NOMO-1 (cell line): ENCODE results near the gene SMOC2.

ENCODE experiments used
- DNase-seq, 2 experiments: peaks; one replicate each; lab custom pipeline; 2025; ENCODE audit not compliant: unreplicated experiment in 2 of 2; lab: John Stamatoyannopoulos, UW

Gene SMOC2

DNA sequence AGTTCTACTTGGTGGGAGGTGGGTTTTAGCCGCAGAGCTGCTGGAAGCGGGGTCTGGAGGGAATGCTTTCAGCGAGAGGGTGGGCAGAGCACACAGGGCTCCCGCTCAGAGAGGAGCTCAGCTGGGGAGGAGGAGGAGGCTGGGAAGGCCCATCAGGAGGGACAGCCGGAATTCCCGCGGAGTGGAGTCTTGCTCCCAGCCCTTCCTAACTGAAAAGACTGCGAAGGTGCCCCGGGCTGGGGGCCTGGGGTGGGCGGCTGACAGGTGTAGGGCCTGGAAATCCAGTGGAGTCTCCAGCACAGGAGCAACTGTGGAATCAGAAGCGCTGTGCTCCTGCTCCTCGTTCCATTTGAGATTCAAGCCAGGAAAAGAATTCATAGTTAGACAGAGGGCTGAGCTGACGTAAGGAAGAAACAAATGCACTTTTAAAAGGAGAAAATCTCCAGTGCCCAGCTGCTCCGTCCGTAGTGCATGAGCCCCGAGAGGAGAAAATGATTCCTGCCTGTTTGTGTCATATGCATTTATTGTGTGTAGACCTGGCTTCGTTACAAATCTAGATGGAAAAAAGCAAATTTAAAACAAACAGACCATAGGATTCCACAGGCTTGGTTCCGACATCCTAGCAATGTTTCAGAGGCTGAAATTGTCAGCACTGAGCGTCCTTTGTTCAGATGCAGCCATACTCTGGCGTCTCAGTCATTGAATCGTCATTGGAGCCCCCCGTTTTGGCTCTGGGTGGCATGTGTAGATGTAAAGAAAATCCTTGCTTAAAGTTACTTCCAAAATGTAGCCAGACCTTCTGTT is 197.7 kb downstream of the SMOC2 start:
- no peak for DNase-seq

DNA sequence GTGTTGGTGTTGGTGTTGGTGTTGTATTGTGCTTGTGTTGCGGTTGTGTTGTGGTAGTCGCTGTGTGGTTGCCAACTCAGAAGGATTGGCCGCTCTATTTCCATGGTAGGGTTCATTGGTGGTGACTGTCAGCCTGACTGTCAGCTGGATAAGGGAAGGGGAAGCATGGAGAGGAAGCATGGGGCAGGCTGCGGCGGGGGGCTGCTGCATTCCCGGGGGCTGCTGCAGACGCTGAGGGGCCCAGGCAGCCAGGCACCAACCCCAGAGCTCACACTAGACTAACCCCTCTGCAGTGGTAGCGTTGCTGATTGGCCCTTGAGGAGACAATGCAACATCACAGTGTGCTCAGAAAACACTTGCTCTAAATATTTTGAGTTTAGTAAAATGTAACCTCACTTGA is 199.2 kb downstream of the SMOC2 start:
- no peak for DNase-seq

DNA sequence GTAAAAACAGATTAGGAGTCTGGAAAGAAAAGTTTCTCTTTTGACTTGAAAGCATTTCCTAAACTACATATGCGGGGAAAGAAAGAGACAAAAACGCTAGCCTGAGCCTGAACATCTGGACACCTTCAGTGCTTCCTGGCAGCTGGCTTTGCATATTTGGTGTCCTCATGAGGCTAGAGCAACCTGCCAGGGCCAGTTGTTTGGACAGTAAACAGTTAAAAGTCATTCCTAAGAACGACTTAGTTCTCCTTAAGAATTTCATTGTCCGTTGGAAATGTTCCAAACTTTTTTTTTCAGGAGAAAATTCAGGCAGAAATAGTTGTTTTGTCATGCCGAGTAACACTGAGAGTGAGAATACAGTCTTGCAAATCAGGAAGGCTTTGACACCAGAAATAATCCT is 199.8 kb downstream of the SMOC2 start:
- DNase-seq, result no peak

DNA sequence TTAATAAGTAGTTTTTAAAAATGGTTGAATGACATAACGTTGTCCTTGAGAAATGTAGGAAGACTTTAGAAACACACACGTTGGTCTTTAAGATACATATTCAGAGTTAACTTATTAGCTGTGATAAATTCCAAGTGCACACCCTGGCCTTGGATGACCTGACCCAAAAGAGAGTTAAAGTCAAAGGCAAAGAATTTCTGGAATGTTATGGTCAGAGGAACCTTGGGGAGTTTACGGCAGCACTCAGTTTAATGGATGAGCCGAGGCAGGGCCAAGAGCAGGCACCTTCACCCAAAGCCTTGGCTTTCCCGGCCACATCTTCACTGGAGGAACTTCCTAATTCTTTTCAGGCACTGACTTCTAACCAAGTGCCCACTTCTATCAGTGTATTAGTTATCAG is 200.5 kb downstream of the SMOC2 start:
- no peak for DNase-seq

DNA sequence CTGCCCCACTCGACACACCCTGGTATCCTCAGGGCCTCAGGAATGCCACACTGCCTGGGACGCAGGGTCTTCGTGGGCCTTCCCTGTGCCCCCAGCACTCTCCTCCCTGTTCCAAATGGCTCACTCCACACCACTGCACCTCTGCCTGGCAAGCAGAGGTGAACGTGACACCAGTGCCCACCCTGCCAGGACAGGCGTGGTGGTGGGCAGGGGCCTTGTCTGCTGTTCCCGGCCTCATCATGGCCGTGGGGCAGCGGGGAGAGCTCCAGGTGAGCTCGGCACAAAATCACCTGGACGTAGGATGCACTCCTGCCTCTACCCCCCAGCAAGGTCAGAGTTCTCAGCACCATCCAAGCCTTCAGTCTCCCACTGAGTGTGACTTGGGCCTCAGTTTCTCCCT is 202.4 kb downstream of the SMOC2 start:
- no peak for DNase-seq

DNA sequence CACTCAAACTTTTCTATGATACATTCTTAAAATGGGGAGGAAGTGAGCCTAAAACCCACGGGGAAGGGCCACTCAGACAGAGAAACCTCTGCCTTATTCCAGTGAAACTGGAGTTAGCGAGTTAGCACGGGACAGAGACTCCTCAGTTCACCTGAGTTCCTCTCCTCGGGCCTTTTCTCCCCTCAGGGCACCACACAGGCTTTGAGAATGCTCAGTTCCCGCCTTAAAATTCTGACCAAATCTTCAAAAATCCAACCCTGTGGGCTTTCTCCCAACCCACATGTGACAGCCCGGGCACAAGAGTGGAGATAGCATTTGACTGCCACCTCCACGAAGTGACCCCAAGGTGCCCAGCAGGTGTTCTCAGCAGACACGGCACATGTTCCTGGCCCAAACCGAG is 204.3 kb downstream of the SMOC2 start:
- no peak for DNase-seq

DNA sequence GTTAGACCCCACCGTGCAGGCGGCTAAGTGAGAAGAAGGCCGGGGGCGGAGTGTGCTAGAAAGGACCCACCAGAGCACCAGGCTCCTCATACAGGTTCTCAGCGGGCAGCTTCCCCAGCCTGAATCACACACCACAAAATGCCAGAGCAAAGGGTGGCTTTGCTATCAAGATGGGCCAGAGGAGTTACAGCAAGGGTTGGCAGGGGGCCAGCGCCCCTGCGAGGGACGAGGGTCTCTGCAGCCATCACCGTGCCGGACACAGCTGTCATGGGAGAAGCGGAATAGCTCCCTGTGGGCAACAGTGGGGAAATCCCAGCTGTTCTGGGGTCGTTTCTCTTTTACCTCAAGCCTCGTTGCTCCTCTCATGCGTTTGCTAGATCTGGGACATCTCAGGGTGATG is 206.3 kb downstream of the SMOC2 start:
- no peak for DNase-seq

DNA sequence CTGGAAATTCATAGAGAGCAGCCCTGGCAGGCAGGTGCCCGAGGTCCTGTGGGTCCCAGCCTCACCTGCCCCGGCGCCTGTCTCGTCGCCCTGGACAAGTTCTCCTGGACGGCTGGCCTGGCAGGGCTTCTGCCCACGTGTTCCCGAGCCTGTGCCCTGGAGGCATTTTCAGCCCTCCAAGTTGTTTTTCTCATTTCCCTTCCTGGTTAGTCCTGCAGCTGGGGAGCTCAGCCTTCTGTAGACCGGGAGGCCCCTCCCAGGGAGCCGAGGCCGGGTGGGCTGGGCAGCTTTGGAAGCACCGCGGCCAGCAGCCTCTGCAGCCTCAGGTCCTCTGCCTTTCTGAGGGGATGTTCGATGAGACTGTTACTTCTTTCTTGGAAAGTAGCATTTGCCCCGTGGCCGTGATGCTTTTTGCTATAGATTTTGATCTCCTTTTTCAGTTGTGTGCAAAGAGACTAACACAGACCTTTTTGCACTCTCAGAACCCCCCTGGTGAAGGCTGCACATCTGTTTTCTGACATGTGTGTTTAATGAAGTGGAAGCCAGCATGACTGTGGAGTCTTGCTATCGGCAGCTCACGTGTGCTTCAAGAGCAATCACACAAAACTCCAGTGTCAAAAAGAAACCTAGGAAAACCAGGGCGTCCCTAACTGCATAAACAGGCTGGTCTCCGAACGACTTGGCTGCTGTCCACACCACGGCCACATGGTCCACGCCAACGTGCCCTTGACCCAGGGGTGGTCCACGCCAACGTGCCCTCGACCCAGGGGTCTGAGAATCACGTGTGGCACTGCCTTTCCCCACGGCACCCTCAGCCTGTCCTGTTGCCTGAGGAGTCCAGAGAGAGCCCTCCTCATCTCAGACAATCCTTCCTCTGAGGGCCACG is 207.5 kb downstream of the SMOC2 start:
- DNase-seq, result no peak

DNA sequence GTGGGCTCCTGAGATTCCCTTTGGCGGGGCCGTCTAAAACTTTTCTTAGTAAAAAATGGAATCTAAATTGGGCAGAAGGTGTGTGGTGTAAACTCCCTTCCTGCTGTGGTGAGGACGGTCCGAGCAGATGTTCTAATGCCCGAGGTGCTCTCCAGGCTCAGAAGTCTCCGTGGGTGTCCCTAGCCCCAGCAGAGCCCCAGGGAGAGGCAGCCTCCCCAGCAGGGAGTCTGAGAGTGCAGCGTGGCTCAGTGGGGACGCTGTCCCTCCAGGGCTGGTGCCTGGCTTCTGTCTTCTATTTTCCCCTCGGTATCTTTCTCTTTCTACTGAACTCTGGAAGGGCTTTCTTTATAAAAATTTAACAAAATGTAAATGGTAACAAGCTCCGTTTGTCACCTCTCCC is 208.2 kb downstream of the SMOC2 start:
- no peak for DNase-seq

DNA sequence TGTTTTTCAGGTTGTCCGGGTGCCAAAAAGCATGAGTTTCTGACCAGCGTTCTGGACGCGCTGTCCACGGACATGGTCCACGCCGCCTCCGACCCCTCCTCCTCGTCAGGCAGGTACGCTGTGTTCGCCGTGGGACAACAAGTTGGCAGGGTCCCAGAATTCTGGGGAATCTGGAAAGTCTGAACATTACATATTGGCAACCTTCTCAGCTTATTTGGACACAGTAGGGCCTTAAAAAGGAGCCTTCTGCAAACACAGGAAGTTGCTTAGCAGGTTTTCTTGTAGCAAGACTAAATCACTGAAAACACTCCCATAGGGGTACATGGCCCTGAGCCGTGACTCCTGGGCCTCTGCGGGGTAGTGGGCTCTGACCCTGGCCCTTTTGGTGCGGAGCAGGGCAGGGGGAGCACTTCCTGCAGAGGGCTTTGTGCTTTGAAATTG is 209.7 kb downstream of the SMOC2 start:
- DNase-seq, result no peak

DNA sequence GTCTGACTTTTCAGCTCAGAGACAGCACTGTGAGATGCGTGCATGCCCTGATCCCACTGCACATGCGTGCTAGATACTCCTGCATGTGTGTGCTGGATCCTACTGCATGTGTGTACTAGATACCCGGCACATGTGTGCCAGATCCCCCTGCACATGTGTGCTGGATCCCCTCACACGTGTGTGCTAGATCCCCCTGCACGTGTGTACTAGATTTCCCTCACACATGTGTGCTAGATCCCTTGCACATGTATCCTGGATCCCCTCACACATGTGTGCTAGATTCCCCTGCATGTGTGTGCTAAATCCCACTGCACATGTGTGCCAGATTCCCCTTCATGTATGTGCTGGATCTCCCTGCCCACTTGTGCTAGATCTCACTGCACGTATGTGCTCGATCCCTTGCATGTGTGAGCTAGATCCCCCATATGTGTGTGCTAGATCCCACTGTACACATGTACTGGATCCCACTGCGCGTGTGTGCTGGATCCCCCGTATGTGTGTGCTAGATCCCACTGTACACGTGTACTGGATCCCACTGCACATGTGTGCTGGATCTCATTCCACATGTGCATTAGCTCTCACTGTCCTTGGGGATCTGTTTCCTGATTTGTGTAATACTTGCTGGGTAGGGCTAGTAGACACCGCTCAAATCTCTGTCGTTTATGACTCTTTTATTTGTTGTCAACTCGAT is 214.6 kb downstream of the SMOC2 start:
- DNase-seq, result no peak

DNA sequence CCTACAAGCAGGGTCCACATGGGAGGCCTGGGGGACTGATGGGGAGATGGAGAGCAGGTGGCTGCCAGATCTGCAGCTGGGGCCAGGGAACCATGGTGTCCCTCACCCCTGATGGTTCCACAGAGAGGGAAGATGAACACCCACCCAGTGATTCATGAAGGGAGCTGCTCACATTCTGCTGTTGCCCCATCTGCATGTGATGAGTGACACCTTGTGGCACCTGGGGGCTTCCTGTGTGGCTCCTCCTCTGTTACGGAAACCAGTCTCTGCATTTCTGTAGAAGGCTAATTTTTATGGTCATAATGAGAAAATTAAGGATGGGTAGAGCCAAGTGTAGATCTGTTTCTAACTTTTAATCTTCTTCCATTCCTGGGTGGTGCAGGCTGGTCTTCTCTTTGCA is 217.1 kb downstream of the SMOC2 start:
- no peak for DNase-seq

DNA sequence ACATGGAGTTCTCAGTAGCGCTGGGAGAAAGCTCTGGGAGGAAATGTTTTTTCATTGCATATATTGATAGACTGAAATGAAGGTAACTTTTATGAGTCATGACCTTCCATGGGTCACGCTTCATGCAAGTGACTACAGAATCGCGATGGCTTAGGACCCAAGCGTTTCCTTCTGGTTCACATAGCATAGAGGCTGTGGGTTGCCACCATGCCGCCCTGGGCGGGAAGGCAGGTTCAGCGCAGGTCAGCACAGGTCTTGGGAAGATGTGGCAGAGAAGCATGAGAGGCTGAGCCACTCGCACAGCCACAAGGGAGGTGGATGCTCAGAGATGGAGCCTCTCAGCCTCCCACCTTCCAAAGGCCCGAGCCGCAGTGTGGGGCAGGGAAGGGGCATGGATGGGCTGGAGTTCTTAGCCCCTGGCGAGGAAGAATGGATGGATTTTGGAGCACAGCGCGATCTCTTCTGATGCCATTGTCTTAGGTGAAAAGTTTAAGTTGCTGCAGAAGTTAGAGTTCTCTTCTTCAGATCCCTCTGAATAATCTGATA is 219.5 kb downstream of the SMOC2 start:
- DNase-seq, result no peak

DNA sequence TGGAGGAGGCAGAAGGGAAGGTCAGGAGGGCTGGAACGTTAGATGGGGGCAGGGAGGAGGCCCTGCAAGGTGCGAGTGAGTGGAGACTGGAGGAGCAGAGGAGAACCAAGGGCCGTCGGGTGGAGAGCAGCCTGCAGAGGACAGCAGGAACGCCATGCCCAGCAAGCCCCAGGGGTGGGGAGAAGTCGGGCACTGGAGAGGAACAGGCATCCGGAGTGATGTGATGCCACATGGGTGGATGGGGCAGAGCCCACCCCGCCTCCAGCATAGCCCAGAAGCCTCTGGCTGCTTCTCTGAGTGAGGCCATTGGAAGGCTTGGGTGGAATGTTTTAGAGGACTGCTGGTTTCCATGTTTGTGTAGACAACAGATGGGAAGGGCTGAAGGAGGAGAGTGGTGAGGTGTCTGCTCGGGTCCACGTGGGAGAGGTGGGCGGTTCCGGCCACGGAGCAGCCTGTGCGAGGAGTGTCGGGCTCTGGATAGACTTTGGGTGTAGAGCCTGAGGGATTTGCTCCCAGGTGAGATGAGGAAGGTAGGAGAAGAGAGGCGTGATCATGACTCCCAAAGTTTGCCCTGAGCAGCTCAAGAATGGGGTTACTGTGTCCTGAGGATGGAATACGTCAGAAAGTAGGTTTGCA is 221.4 kb downstream of the SMOC2 start:
- DNase-seq, result no peak

DNA sequence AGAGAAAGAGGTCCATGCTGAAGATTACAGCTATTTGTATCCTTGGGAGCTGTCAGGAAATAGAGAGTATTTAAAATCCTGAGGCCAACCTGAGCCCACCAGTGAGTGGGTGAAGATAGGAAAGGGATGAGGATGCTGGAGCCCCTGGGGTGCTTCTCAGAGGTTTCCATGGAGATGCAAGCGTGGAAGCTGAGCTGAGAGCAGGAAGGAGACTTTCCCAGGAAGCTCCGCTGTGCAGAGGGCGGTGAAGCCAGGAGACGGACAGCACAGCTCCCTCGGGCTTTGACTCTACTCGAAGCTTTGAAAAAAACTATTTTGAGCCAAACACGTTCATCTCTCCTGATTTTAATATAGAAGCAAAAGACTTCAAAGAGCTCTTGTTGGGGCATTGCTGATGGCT is 222.1 kb downstream of the SMOC2 start:
- DNase-seq, result no peak

DNA sequence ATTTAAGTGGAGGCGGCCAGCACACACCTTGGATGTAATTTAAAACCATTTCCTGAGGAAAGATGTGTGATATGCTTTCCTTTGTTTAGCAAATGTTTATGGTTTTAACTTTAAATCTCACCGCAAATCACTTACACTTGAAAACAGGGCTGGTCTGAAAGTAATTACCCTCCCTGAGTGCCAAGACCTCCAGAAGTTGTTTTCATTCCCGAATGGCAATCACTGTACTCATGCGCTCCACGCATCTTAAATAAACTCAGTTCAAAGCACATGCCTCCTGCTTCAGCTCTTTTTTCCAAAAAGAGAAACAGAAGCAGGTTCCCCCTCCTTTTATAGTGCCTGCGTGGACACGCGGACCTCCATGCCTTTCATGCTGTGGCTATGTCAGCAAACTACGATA is 224.0 kb downstream of the SMOC2 start:
- no peak for DNase-seq

DNA sequence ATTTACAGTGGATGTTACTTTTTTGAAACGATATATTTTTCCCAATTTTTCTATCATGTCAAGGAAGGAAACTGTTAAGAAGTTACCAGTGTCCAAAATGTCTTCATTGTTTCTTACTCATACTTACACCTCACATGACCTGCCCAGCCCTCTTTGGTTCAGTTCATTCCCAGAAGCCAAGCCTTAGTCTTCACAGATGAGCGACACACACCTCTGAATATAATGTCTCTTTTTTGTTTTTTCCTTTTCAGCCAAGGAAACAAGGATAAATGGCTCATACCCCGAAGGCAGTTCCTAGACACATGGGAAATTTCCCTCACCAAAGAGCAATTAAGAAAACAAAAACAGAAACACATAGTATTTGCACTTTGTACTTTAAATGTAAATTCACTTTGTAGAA is 225.2 kb downstream of the SMOC2 start:
- no peak for DNase-seq

DNA sequence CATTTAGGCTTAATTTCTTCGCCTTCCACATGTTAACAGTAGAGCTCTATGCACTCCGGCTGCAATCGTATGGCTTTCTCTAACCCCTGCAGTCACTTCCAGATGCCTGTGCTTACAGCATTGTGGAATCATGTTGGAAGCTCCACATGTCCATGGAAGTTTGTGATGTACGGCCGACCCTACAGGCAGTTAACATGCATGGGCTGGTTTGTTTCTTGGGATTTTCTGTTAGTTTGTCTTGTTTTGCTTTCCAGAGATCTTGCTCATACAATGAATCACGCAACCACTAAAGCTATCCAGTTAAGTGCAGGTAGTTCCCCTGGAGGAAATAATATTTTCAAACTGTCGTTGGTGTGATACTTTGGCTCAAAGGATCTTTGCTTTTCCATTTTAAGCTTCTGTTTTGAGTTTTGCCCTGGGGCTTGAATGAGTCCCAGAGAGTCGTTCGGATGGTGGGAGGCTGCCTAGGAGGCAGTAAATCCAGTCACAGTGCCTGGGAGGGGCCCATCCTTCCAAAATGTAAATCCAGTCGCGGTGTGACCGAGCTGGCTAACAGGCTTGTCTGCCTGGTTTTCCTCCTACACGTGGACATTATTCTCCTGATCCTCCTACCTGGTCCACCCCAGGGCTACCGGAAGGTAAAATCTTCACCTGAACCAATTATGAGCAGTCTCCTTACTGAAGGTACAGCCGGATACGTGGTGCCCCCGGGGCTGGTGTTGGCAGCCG is 225.9 kb downstream of the SMOC2 start:
- no peak for DNase-seq

DNA sequence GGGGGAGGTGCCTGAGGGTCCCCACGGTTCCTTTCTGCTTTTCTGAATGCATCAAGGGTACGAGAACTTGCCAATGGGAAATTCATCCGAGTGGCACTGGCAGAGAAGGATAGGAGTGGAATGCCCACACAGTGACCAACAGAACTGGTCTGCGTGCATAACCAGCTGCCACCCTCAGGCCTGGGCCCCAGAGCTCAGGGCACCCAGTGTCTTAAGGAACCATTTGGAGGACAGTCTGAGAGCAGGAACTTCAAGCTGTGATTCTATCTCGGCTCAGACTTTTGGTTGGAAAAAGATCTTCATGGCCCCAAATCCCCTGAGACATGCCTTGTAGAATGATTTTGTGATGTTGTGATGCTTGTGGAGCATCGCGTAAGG is 226.4 kb downstream of the SMOC2 start:
- DNase-seq, result no peak

DNA sequence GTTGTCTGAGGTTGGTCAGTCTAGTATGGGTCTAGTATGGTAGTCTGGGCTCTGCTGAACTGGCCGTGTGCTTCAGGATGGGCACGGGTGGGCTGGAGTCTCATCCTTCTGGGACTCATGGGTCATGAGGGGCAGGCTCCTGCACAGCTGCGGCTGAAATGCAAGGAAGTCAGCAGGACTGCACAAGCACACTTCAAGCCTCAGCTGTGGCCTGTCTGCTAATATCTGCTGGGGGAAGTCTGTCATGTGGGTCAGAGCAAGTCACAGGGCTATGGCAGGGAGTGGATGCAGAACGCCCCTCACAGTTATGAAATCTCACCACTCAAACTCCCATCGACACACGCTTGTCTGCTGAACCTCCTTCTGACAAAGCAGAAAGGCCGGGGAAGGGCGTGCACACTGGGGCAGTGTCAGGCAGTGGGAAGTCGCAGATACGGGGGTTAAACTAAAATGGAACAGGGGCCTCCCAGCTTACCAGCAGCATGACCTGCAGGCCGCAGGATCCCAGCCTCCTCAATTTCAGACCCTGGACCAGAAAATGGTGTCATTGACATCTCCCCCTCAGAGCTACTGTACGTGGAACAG is 229.5 kb downstream of the SMOC2 start:
- no peak for DNase-seq
